Activated CD4-positive, alpha-beta T cell treated with anti-CD3 and anti-CD28 coated beads for 1 hour (primary cell): ENCODE results near the gene PCBP1.
"Not testable (repeated sequence)": the region's sequence is repeated elsewhere in the genome, so short reads cannot be mapped to it uniquely, and the experiment has no call there.

Experiments
- DNase-seq: peaks from one replicate; pipeline ENCODE4 v3.0.0-alpha.2; 2020

The PCBP1 gene

GRCh38 chr2:70083344-70084156 lies 3.7 kb upstream of the PCBP1 start:
- DNase-seq: peak; percentile 30

- DNase-seq: peak; percentile 71
Observed at GRCh38 chr2:70084973-70085710, 2.1 kb upstream of the PCBP1 start.

GRCh38 chr2:70085711-70086277 lies 1.5 kb upstream of the PCBP1 start:
- DNase-seq: no peak

- DNase-seq: peak; percentile 70
Observed at GRCh38 chr2:70086278-70086837, 919 bp upstream of the PCBP1 start.

- peak; percentile 25 for DNase-seq
Observed at GRCh38 chr2:70087702-70088597, 673 bp downstream of the PCBP1 start.

GRCh38 chr2:70088598-70089219 lies 1.4 kb downstream of the PCBP1 start:
- no peak for DNase-seq

- no peak for DNase-seq
Observed at GRCh38 chr2:70089220-70089982, 2.1 kb downstream of the PCBP1 start.

- no peak for DNase-seq
Observed at GRCh38 chr2:70089983-70090525, 2.8 kb downstream of the PCBP1 start.

- no peak for DNase-seq
Observed at GRCh38 chr2:70090706-70091334, 3.5 kb downstream of the PCBP1 start.

GRCh38 chr2:70091364-70091763 lies 4.1 kb downstream of the PCBP1 start:
- DNase-seq: no peak

- no peak for DNase-seq
Observed at GRCh38 chr2:70091816-70092215, 4.5 kb downstream of the PCBP1 start.

- not testable (repeated sequence) for DNase-seq
Observed at GRCh38 chr2:70092576-70093243, 5.4 kb downstream of the PCBP1 start.

GRCh38 chr2:70094171-70094977 lies 7.1 kb downstream of the PCBP1 start:
- no peak for DNase-seq

- peak; percentile 28 for DNase-seq
Observed at GRCh38 chr2:70094978-70095719, 7.9 kb downstream of the PCBP1 start.

- DNase-seq: no peak
Observed at GRCh38 chr2:70095720-70096670, 8.7 kb downstream of the PCBP1 start.

GRCh38 chr2:70098032-70098431 lies 10.8 kb downstream of the PCBP1 start:
- DNase-seq: no peak

- no peak for DNase-seq
Observed at GRCh38 chr2:70099270-70099669, 12.0 kb downstream of the PCBP1 start.
